NCI-H1417 treated with DMSO at 0.1 percent for 48 hours (cell line): ENCODE results near the gene VCAN.

ENCODE experiments used
- DNase-seq: peaks from one replicate; lab custom pipeline; 2025; lab: John Stamatoyannopoulos, UW

Gene VCAN

GRCh38 chr5:83538786-83539462, 67.4 kb downstream of the VCAN start:
- no peak for DNase-seq

DNA sequence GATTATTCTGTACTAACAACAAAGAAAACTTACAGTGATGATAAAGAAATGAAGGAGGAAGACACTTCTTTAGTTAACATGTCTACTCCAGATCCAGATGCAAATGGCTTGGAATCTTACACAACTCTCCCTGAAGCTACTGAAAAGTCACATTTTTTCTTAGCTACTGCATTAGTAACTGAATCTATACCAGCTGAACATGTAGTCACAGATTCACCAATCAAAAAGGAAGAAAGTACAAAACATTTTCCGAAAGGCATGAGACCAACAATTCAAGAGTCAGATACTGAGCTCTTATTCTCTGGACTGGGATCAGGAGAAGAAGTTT, 67.9 kb downstream of the VCAN start:
- no peak for DNase-seq

GRCh38 chr5:83540105-83540504, 68.6 kb downstream of the VCAN start:
- no peak for DNase-seq

DNA sequence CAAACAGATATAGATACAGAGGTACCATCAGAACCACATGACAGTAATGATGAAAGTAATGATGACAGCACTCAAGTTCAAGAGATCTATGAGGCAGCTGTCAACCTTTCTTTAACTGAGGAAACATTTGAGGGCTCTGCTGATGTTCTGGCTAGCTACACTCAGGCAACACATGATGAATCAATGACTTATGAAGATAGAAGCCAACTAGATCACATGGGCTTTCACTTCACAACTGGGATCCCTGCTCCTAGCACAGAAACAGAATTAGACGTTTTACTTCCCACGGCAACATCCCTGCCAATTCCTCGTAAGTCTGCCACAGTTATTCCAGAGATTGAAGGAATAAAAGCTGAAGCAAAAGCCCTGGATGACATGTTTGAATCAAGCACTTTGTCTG, 69.2 kb downstream of the VCAN start:
- no peak for DNase-seq

- DNase-seq: no peak
Measured at GRCh38 chr5:83542839-83543238, 71.3 kb downstream of the VCAN start.

DNA sequence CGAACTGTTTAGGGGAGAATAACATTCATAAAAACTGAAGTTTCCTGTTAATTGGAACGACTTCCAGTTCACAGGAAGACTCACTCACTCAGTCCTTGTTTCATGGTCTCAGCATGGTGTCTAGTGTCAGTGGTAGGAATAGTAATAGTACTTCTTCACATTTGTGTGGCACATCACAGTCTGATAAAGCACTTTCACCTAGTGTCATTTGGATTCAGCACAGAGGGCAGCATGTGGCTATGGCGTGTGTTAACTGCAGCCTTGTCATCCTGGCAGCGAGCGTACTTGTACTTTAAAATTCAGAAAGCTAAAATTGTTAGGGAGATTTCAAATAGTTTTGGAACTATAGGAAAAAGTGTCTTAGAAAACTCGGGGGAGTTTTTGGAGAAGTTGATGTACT, 72.4 kb downstream of the VCAN start:
- no peak for DNase-seq

DNA sequence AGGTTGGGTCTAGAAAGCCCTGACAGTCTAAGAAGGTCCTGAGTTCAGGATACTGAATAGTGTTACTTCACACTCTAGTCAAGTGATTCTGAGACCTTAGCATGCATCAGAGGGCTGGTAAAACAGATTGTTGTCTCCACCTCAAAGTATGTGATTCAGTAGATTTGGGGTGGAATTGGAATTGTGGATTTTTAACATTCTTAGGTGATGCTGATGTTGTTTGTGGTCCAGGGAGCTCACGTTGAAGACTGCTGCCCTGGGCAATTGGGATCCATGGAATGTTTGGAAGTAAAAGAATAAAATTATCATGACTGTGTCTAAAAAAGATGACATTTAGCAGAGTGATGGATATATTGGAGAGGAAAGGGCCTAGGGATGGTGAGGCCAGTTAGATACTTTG, 75.6 kb downstream of the VCAN start:
- no peak for DNase-seq

DNA sequence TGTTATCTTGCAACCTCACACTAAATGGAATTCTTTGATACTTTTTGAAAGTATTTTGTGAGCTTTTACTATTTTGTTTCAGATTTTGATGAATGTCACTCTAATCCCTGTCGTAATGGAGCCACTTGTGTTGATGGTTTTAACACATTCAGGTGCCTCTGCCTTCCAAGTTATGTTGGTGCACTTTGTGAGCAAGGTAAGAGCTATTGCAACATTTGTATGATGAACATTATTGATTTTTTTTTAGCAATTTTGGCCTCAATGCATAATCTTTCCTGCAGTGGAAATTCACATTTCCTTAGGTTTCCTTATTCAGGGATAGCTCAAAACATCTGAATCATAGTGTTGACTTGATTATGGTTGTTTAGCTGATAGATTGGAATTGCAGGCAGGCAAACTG, 76.3 kb downstream of the VCAN start:
- DNase-seq: no peak

- DNase-seq: no peak
Measured at GRCh38 chr5:83548581-83548980, 77.0 kb downstream of the VCAN start.

GRCh38 chr5:83549076-83549475, 77.5 kb downstream of the VCAN start:
- DNase-seq: no peak

GRCh38 chr5:83549674-83550073, 78.1 kb downstream of the VCAN start:
- no peak for DNase-seq

- DNase-seq: no peak
Measured at GRCh38 chr5:83551821-83552220, 80.3 kb downstream of the VCAN start.

GRCh38 chr5:83552275-83552674, 80.7 kb downstream of the VCAN start:
- no peak for DNase-seq

DNA sequence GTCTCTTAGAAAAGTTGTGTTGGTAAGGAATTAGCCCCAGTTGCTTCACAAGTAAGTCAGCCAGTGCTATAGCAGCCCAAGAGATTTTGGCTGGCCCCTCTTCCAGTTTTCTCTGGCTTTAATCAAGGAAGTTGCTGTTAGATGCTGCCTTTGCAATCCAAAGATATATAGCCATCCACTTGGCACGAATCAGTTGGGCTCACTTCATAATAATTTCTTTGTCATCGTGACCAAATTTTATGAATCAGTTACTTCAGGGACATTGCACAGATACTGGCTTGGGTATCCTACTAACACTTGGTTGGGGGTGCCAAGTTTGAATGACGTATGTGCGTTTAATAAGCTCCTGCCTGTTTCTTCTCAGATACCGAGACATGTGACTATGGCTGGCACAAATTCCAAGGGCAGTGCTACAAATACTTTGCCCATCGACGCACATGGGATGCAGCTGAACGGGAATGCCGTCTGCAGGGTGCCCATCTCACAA, 81.5 kb downstream of the VCAN start:
- DNase-seq: no peak

DNA sequence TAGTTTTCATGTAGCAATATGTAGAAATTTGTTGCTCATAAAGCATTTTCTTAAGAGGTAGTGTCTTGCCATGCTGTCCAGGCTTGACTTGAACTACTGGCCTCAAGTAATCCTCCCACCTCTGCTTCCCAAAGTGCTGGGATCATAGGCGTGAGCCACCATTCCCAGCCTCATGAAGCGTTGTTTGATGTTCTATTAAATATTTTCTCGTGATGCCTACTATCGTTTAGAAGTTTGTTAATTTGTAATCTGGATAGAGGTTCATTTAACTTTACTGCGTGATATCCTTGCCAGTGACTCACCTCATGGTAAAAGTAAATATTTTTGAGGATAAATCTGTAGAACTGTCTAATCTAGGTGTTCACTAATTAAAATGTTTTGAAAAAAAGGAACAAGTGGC, 82.6 kb downstream of the VCAN start:
- no peak for DNase-seq

- no peak for DNase-seq
Measured at GRCh38 chr5:83554686-83555085, 83.1 kb downstream of the VCAN start.

DNA sequence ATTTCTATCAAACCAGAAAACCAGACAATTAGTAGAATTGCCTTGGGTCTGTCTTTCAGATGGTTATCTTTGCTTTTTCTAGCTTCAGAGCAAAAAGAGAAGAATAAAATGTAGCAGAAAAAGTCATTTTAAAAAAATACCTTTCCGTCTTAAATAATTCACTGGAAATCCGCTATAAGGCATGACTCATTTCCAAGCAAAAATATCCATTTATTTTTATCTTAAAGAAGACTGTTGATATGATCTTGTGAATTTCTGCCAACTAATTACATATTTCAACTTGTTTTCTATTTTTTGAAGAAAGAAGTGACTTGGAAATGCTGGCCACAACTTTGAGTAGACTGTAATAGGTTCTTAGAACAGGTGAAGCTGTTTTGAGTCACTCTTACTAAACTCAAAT, 83.7 kb downstream of the VCAN start:
- no peak for DNase-seq

- no peak for DNase-seq
Measured at GRCh38 chr5:83556190-83556589, 84.6 kb downstream of the VCAN start.

GRCh38 chr5:83559118-83559785, 87.7 kb downstream of the VCAN start:
- no peak for DNase-seq

DNA sequence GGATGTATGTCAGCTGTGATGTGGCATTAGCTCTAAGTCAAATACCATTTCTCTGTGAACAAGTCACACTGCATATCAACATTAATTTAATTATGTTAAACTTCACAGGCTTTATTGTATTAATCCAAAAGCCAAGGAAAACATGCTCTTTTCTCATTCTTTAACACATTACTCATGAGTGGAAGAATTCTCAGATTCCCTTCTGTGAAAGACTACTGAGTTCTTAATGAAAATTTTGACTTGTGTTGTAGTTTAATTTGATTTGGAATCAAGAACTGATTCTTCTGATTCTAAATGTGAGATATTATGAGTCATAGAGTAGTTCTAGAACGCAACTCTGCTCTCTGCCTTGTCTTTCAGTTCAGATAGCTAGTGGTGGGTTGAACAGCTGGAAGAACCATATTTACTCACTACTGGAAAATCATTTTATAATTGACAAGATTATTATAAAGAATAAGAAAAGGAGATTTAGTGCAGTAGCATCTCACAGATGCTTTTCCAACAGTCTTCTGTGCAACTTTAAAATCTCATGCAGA, 90.6 kb downstream of the VCAN start:
- no peak for DNase-seq

GRCh38 chr5:83562791-83563557, 91.4 kb downstream of the VCAN start:
- no peak for DNase-seq

- DNase-seq: no peak
Measured at GRCh38 chr5:83563631-83564030, 92.1 kb downstream of the VCAN start.
